K562 (cell line): ENCODE results near the gene MARK3. TPM values are rescaled to one million over a fixed set of nuclear protein-coding genes. Genes with fewer than 3 reads are reported as not detected.

Source experiments
- DACH1 ChIP-seq: fragments of 450-650 bp; IDR thresholded peaks from 2 replicates; pipeline ENCODE4 v1.6.1; 2018; ENCODE audit not compliant: partially characterized antibody
- ELF2 ChIP-seq: fragments of 250-450 bp; sonication (Bioruptor Pico); IDR thresholded peaks from 2 replicates; pipeline ENCODE4 v1.5.0; 2021; ENCODE audit warnings: mild to moderate bottlenecking
- ELF4 ChIP-seq: fragments of 450-650 bp; formaldehyde crosslinking; IDR thresholded peaks from 2 replicates; pipeline ENCODE4 v1.4.0; 2022; ENCODE audit warnings: missing genetic modification characterization
- FOXM1 ChIP-seq, 2 experiments: fragments of 450-650 bp in 1 of 2; sonication (generic) in 1 of 2; formaldehyde crosslinking in 1 of 2; IDR thresholded peaks; 2 replicates each; pipeline versions ENCODE4 v1.6.1 to v1.9.0; 2017 to 2022; ENCODE audit warnings: low read depth in 2 of 2, mild to moderate bottlenecking in 2 of 2, missing genetic modification reagents in 1 of 2, moderate library complexity in 1 of 2
- HDAC2 ChIP-seq: fragments of 450-650 bp; IDR thresholded peaks from 2 replicates; pipeline ENCODE4 v1.6.1; 2016; ENCODE audit warnings: mild to moderate bottlenecking
- MTA3 ChIP-seq: fragments of 450-650 bp; formaldehyde crosslinking; IDR thresholded peaks from 2 replicates; pipeline ENCODE4 v1.6.1; 2017; ENCODE audit warnings: mild to moderate bottlenecking, borderline replicate concordance
- NCOR1 ChIP-seq: fragments of 450-650 bp; IDR thresholded peaks from 2 replicates; pipeline ENCODE4 v1.6.1; 2016; ENCODE audit warnings: mild to moderate bottlenecking, moderate library complexity
- NR2C1 ChIP-seq, 2 experiments: fragments of 450-650 bp; IDR thresholded peaks; 2 replicates each; pipeline ENCODE4 v1.6.1; 2017; ENCODE audit warnings: mild to moderate bottlenecking in 2 of 2, antibody characterized with exemption in 1 of 2, inconsistent platforms in 1 of 2, missing compliant biosample characterization in 1 of 2, missing genetic modification characterization in 1 of 2
- NR2C2 ChIP-seq, 2 experiments: fragments of 200-800 bp in 1 of 2; sonication (Bioruptor generic) in 1 of 2; sonication (generic) in 1 of 2; formaldehyde crosslinking in 1 of 2; IDR thresholded peaks; 2 replicates each; pipeline versions ENCODE4 v1.6.1 to v1.8.0; 2016 to 2022; ENCODE audit warnings: mild to moderate bottlenecking in 1 of 2, missing compliant biosample characterization in 1 of 2, missing genetic modification characterization in 1 of 2, missing genetic modification reagents in 1 of 2
- SMAD3 ChIP-seq: fragments of 450-650 bp; formaldehyde crosslinking; conservative IDR thresholded peaks from 2 replicates; pipeline ENCODE4 v1.4.0; 2020; ENCODE audit warnings: mild to moderate bottlenecking
- SREBF1 ChIP-seq: fragments of 150-350 bp; IDR thresholded peaks from 2 replicates; pipeline ENCODE4 v1.6.1; 2014; ENCODE audit warnings: antibody characterized with exemption, low read depth, low read length, borderline replicate concordance
- ZFP36 ChIP-seq: fragments of 150-350 bp; IDR thresholded peaks from 2 replicates; pipeline ENCODE4 v1.6.1; 2018; ENCODE audit warnings: low read length, low read depth; ENCODE audit not compliant: partially characterized antibody
- ZNF431 ChIP-seq: sonication (generic); formaldehyde crosslinking; IDR thresholded peaks from 2 replicates; pipeline ENCODE4 v1.8.0; 2022; ENCODE audit warnings: mild to moderate bottlenecking, missing genetic modification reagents
- ZSCAN32 ChIP-seq: fragments of 450-650 bp; formaldehyde crosslinking; IDR thresholded peaks from 2 replicates; pipeline ENCODE4 v1.4.0; 2020; ENCODE audit warnings: mild to moderate bottlenecking, moderate library complexity
- polyA plus RNA-seq, 8 experiments: library from polyadenylated mRNA; depleted of rRNA in 4 of 8; stranded (reverse) in 5 of 8; unstranded in 3 of 8; fragments of >200 nt; fragmentation: Nextera tagmentation in 2 of 8; fragmentation: Illumina TruSeq in 1 of 8; extraction: Ambion mirVana in 2 of 8; extraction: Trizol in 1 of 8; gene quantifications; 2 replicates each; pipeline versions ENCODE4 v1.2.1 to v1.2.3, GENCODE V29; 2011 to 2014; ENCODE audit warnings: inconsistent platforms in 1 of 8, missing spikeins in 1 of 8
- total RNA-seq, 7 experiments: library from RNA; depleted of rRNA in 6 of 7; stranded (reverse); fragments of >200 nt in 6 of 7; fragmentation: Illumina TruSeq in 2 of 7; extraction: Trizol in 2 of 7; gene quantifications; 2 replicates each; pipeline versions ENCODE4 v1.2.1 to v1.2.3, GENCODE V29; 2011 to 2021; ENCODE audit warnings: low replicate concordance in 1 of 7
- TF ChIP-seq, protein P1 (sequence below): fragments of 250-450 bp; sonication (Bioruptor Pico); IDR thresholded peaks from 2 replicates; pipeline ENCODE4 v1.5.0; 2021; ENCODE audit warnings: mild to moderate bottlenecking, moderate library complexity
- TF ChIP-seq, protein P2 (sequence below): fragments of 450-650 bp; IDR thresholded peaks from 2 replicates; pipeline ENCODE4 v1.6.1; 2017; ENCODE audit warnings: mild to moderate bottlenecking, moderate library complexity

The MARK3 gene
- total and polyA plus RNA-seq, 9 of the 15 experiments (the other 6 are each of a cell fraction or from before 2014, with no cell fraction given) = 10.1 to 68.7 (median 56.3) TPM

DNA sequence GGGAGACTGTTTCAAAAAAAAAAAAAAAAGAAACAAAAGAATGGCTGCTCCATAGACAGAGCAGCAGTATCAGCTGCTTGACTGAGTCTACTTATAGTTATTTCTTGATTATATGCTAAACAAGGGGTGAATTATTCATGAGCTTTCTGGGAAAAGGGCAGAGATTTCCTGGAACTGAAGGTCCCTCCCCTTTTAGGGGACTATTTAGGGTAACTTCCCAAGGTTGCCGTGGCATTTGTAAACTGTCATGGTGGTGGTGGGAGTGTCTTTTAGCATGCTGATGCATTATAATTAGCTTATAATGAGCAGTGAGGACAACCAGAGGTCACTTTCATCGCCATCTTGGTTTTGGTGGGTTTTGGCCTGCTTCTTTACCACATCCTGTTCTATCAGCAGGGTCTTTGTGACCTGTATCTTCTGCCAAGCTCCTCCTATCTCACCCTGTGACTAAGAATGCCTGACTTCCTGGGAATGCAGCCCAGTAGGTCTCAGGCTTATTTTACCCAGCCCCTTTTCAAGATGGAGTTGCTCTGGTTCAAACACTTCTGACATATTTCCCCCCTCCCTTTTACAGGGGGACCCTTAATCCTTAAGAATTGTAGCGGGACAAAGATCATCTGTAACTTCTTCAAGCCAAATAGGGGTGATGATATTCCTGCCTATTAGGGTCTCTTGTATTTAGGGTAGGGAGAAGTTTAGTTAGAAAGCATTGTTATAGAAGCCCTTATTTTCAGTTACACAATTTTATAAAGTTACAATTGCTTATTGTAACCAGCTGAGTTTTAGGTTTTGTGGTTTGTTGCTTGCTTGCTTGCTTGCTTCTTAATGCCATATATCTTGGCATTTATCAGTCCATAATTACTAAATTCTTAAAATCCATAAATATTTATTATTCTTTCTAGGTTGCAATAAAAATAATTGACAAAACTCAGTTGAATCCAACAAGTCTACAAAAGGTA is 42.5 kb downstream of the MARK3 start (continued):
- TF ChIP-seq NR2C1 (IDR thresholded peaks at IDR 0.05) (peak; percentile 67; the same call in 1 of the 2 replicates), NR2C1 (tag; IDR thresholded peaks at IDR 0.05) (peak; percentile 98), NR2C2 (CRISPR knock-in tag; IDR thresholded peaks at IDR 0.05) (0 out of 2 replicates have a peak, but pooled peaks have one; percentile 27), NR2C2 (tag; IDR thresholded peaks at IDR 0.05) (peak; percentile 96), ZFP36 (no peak), ELF2 (CRISPR knock-in tag) (peak; percentile 98), NCOR1 (peak; percentile 8; the same call in 1 of the 2 replicates), HDAC2 (peak; percentile 76; the same call in 1 of the 2 replicates), ELF4 (CRISPR knock-in tag) (peak; percentile 100), FOXM1 (IDR thresholded peaks at IDR 0.05; ENCODE audit: low read depth) (no peak), FOXM1 (CRISPR knock-in tag; IDR thresholded peaks at IDR 0.05; ENCODE audit: low read depth) (no peak), ZSCAN32 (CRISPR knock-in tag) (peak; percentile 99), DACH1 (no peak), SMAD3 (CRISPR knock-in tag) (peak; percentile 100), SREBF1 (no peak), ZNF431 (CRISPR knock-in tag) (no peak), MTA3 (peak; percentile 85)
- TF ChIP-seq, protein P1, sequence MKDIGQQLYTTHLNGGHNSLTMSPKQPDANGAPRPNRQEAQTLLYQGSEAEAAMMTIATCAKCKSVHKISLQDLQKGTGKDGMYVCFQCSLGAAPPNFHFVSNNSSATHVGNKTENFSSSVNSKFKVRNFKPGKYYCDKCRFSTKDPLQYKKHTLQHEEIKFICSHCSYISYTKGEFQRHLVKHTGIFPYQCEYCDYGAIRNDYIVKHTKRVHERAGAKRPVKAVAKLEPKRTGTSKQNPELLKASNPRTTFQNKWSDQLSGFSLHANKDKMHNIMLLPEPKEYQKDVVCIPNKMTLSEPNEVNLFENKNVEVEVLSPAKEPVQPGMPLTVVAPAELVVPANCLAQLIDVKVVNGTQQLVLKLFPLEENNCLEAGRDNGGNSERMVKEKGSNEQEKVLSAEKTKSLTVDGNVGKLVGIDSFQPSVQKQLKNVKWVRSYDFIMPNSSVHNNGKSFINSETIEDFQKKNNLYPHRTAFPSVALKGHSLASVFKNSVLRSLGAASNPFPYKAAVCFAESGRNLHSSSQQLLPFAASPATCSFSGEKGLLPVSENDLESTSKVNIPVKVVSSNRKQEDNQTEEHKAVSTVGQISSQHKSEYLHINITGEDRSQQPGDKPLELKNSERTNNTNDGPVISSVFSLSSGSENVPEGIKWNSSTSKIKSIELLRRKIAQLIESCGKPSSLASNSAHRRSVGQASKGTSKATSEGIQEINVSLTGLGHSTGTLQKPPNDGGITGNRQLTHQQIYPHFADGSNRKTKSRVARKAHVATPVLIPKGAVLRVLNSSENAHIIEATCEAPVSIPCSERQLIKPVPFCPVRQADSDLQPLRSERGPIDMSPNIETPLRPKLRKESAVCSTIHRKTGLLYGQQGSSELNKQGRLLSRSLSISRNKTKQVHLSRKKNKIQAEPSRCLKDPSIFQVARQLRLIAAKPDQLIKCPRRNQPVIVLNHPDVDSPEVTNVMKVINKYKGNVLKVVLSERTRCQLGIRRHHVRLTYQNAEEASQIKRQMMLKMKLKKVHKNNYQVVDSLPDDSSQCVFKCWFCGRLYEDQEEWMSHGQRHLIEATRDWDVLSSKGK = peak; percentile 95
- TF ChIP-seq, protein P2, sequence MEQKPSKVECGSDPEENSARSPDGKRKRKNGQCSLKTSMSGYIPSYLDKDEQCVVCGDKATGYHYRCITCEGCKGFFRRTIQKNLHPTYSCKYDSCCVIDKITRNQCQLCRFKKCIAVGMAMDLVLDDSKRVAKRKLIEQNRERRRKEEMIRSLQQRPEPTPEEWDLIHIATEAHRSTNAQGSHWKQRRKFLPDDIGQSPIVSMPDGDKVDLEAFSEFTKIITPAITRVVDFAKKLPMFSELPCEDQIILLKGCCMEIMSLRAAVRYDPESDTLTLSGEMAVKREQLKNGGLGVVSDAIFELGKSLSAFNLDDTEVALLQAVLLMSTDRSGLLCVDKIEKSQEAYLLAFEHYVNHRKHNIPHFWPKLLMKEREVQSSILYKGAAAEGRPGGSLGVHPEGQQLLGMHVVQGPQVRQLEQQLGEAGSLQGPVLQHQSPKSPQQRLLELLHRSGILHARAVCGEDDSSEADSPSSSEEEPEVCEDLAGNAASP = no peak
